ENCODE results near the gene PRKG1. TPM values are rescaled to one million over a fixed set of nuclear protein-coding genes. Genes with fewer than 3 reads are reported as not detected.

Gene PRKG1
- total RNA-seq, 1 donor from 2014 or later, result 26.4 TPM

DNA sequence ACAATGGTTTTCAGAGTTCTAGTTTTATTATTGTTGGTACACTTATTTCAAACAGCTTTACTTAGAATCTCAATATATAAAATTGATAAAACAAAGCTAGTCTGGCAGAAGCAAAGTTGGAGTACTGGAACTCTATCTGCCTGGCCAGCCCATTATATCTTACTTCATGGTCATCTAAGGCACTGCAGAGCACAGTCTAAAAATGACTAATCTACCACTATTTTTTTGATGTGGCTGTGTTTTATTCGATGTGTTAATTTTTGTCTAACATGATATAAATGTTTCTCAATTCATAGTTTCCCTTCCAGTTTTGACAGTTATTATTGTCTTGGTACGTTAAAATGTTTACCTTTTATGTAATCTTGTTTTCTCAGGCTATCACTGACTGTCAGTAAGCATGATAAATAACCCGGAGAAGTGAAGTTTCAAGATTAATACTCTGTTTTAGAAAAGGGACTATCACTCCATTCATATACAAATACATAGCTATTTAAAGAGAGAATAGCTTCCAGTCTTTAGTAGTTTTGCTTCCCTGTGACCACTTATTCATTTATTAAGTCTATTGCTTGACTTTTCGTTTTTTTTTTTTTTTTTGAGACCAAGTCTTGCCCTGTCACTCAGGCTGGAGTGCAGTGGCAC, 685.7 kb downstream of the PRKG1 start:
- Mint-ChIP-seq H3K4me3 (no peak overlapping the region), H3K36me3 (no peaks in the 10 kb centered on the region), H3K27ac (no peak overlapping the region), H3K9me3 (no peaks in the 10 kb centered on the region), H3K4me1 (peaks cover 19% of the 10 kb centered on the region), H3K27me3 (ENCODE audit: insufficient read depth, low read depth) (no peaks in the 10 kb centered on the region)
- Histone ChIP-seq H3K4me3 (no peak overlapping the region), H3K4me1 (peaks cover 8% of the 10 kb centered on the region), H3K4me2 (no peak overlapping the region), H3F3A (ENCODE audit: low read depth) (peaks cover 3% of the 10 kb centered on the region), H2AFZ (replicated peaks) (no peak overlapping the region), H3K9ac (no peak overlapping the region), H3K27ac (no peak overlapping the region), H3K9me3 (ENCODE audit: low read depth) (no peaks in the 10 kb centered on the region), H3K36me3 (no peaks in the 10 kb centered on the region), H3K27me3 (no peaks in the 10 kb centered on the region), H3K79me2 (ENCODE audit: low read depth) (no peaks in the 10 kb centered on the region), H4K20me1 (ENCODE audit: low read depth) (no peaks in the 10 kb centered on the region)
- no peak for TF ChIP-seq CTCF (IDR thresholded peaks at IDR 0.05)
- TF ChIP-seq EZH2phosphoT487 (IDR thresholded peaks at IDR 0.05), result no peak
- TF ChIP-seq EZH2 (IDR thresholded peaks at IDR 0.05), result no peak
- DNase-seq (ENCODE audit: low spot score), result no peak

DNA sequence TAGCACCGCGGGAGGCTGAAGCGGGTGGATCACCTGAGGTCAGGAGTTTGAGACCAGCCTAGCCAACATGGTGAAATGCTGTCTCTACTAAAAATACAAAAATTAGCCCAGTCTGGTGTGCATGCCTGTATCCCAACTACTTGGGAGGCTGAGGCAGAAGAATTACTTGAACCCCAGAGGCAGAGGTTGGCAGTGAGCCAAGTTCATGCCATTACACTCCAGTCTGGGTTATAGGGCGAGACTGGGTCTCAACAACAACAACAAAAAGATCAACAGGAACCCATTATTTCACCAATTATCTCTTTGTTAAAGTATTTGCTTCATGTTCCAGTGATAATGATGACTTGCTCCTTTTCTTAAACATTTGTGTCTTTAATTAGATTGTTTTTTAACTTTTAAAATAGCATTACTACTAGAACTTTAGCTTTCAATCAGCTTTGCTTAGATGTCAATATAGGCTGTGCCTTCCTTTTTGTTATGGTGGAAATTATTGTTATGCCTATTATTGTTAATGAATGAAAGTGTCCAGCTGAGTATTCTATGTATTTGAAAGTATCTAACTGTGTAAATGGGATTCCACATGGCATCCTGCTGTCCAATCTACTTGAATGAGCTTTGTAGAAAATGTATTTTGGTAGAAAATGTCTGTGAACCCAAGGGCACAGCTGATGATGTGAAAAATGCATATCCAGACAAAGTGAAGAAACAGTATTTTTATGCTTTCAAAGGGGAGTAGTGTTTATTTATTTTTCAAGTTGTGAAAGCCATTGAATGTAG, 686.8 kb downstream of the PRKG1 start:
- TF ChIP-seq EZH2phosphoT487 (IDR thresholded peaks at IDR 0.05) (no peak), CTCF (IDR thresholded peaks at IDR 0.05) (no peak), EZH2 (IDR thresholded peaks at IDR 0.05) (no peak)
- H3K4me1 Mint-ChIP-seq, result peaks cover 19% of the 10 kb centered on the region
- Histone ChIP-seq H3K4me2 (no peak overlapping the region), H3K79me2 (ENCODE audit: low read depth) (no peaks in the 10 kb centered on the region), H3K4me3 (no peak overlapping the region), H3F3A (ENCODE audit: low read depth) (peaks cover 3% of the 10 kb centered on the region), H3K9me3 (ENCODE audit: low read depth) (no peaks in the 10 kb centered on the region), H2AFZ (replicated peaks) (no peak overlapping the region), H3K36me3 (no peaks in the 10 kb centered on the region), H3K9ac (no peak overlapping the region), H3K27me3 (no peaks in the 10 kb centered on the region), H3K4me1 (no peaks in the 10 kb centered on the region), H4K20me1 (ENCODE audit: low read depth) (no peaks in the 10 kb centered on the region), H3K27ac (no peak overlapping the region)
- no peak for DNase-seq (ENCODE audit: low spot score)
- no peak overlapping the region for H3K27ac Mint-ChIP-seq
- peaks cover 3% of the 10 kb centered on the region for H3K27me3 Mint-ChIP-seq (ENCODE audit: insufficient read depth, low read depth)
- peaks cover 3% of the 10 kb centered on the region for H3K9me3 Mint-ChIP-seq
- H3K4me3 Mint-ChIP-seq, result no peak overlapping the region
- no peaks in the 10 kb centered on the region for H3K36me3 Mint-ChIP-seq

DNA sequence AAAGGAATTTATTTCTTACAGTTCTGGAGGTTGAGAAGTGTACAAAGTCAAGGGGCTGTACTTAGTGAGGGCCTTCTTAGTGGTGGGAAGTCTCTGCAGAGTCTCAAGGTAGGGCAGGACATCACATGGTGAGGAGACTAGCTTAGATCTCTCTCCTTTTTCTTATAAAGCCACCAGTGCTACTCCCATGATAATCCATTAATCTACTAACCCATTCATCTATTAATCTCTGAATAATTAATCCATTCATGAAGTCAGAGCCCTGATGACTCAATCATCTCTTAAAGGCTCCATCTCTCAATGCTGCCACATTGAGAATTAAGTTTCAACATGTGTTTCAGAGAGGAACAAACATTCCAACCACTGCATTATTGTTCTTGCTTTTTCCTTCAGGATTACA, 689.5 kb downstream of the PRKG1 start:
- Mint-ChIP-seq H3K27me3 (ENCODE audit: insufficient read depth, low read depth) (peaks cover 3% of the 10 kb centered on the region), H3K27ac (no peak overlapping the region), H3K9me3 (peaks cover 11% of the 10 kb centered on the region), H3K4me3 (no peak overlapping the region), H3K36me3 (no peaks in the 10 kb centered on the region), H3K4me1 (peaks cover 19% of the 10 kb centered on the region)
- no peak for DNase-seq (ENCODE audit: low spot score)
- Histone ChIP-seq H2AFZ (replicated peaks) (no peak overlapping the region), H3F3A (ENCODE audit: low read depth) (peaks cover 3% of the 10 kb centered on the region), H3K4me1 (no peaks in the 10 kb centered on the region), H4K20me1 (ENCODE audit: low read depth) (no peaks in the 10 kb centered on the region), H3K9me3 (ENCODE audit: low read depth) (no peaks in the 10 kb centered on the region), H3K9ac (no peak overlapping the region), H3K4me3 (no peak overlapping the region), H3K79me2 (ENCODE audit: low read depth) (no peaks in the 10 kb centered on the region), H3K27ac (no peak overlapping the region), H3K36me3 (no peaks in the 10 kb centered on the region), H3K27me3 (no peaks in the 10 kb centered on the region), H3K4me2 (no peak overlapping the region)
- TF ChIP-seq EZH2phosphoT487 (IDR thresholded peaks at IDR 0.05) (no peak), CTCF (IDR thresholded peaks at IDR 0.05) (no peak), EZH2 (IDR thresholded peaks at IDR 0.05) (no peak)
